ENCODE measurements around the gene COL2A1.

Gene COL2A1

DNA sequence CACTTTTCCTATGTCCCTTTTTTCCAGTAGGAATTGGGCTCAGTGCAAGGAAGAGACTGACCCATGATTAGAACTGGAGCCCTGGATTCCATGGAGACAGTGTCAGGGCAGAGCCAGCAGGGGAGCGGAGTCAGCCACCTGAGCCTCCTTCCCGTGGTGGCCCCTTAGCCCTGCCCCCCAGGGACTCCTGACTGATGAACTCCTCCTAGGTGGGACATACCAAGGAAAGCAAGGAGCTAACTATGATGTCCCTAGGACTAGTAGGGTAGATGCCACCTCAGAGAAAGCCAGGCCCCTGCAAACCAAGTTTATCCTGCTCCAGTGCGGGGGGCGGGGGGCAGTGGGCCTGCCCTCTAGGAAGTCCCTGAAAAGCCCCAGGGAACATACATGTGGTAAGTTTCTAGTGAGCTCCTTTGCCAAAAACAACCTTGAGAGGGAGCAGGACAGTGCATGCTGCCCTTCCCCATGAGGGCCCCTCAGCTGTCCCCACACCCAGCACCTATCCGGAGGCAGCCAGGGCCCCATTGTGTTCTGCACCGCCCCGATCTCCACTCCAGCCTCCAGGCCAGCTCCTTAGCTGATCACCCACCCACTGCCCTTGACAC is 6.2 kb upstream of the COL2A1 start:
- no peak for DNase-seq

DNA sequence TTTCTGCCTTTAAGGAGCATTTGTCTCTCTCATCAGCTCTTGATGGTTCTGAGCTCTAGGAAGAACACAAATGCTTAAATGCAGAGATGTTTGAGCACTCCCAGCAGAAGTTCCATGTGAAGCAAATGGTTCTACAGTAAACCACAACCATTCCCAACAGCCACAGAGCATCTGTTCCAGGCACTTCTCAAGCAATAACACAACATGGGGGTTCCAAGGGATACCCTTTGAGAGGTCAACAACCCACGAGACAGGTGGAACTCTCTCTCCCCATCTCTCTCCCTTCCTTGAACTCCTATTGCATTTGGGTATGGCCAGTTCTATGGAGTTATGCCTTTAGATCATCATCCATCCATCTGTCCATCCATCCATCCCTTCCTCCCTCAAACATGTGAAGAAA is 5.2 kb upstream of the COL2A1 start:
- no peak for DNase-seq

DNA sequence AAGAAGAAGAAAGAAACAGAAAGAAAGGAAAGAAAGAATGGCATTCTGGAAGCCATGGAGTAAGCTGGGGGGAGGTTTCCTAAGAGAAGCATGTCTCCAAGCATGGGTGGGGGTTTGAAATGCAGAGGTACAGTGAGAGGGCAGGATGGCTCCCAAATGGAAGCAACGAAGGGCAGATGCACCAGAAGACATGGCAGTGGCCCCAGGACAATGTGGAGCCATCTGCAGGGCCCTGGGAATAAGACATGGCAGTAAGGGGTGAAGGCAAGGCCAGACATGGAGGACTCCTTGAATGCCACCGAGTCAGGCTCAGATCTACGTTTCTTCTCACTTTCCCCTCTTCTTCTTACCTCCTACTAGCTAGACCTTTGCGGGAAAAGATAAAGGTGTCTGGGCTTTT is 4.7 kb upstream of the COL2A1 start:
- DNase-seq, result no peak

DNA sequence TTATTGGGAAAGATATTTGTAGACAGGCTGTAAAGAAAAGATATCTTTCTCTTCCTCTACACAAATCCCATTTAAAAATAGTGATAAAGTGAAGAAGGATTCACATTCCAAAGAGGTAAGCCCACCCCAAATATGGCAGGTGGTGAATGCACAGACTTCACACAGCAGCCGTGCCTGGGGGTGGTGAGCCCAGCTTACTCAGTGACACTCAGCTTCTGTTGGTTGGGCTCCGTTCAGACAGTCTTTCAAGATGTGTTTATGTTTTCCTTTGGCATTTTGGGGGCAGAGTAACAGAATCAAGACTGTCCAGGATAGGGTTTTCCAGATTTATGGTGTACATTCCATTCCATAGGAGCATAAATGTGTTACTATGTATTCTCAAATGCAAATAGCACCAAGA is 4.1 kb upstream of the COL2A1 start:
- DNase-seq, result no peak

- no peak for DNase-seq
Observed at GRCh38 chr12:48007206-48007605, 2.9 kb upstream of the COL2A1 start.

DNA sequence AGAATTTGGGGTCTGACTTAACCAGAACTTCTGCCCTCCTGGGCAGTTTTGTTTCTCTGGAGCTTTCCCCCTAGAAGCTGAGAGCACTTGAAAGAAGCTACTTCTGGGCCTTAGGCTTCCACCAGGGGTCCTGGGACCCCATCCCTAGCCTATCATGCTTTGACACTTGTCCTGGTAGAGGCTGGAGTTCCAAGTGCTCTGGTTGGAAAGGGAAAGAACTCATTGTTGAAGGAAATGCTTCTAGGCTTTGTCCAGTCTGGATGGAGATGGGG is 1.4 kb upstream of the COL2A1 start:
- no peak for DNase-seq

GRCh38 chr12:48005001-48005749 is 899 bp upstream of the COL2A1 start:
- no peak for DNase-seq

- DNase-seq, result no peak
Observed at GRCh38 chr12:48003226-48004052, 837 bp downstream of the COL2A1 start.

DNA sequence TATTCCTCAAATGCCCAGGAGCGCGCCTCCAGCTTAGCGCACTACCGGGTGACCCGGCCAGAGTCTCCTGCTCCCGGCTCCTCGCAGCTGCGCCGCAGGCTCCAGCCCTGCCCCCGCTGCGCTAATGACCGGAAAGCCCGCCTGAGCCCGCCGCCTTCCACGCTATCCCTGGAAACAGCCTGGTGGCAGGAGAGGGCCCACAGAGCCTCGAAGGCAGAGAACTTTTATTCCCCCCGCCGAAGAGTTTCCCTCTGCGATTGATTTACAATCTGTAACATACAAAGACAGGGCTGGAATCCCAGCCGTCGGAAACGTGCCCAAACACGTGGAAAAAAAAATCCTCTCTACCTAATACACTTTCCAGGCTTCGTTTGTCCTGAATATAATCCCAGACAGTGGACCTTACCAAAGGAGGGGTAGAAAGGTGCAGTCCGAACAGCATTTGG is 1.5 kb downstream of the COL2A1 start:
- DNase-seq, result no peak

GRCh38 chr12:48002414-48002730 is 1.9 kb downstream of the COL2A1 start:
- no peak for DNase-seq

- peak in 1 of 2 experiments; percentile 22 for DNase-seq
Observed at GRCh38 chr12:48001505-48002413, 2.5 kb downstream of the COL2A1 start.

- no peak for DNase-seq
Observed at GRCh38 chr12:48000878-48001504, 3.3 kb downstream of the COL2A1 start.

- no peak for DNase-seq
Observed at GRCh38 chr12:47999816-48000215, 4.5 kb downstream of the COL2A1 start.

GRCh38 chr12:47997321-47997720 is 7.0 kb downstream of the COL2A1 start:
- no peak for DNase-seq

- peak in 1 of 2 experiments; percentile 45 for DNase-seq
Observed at GRCh38 chr12:47995981-47996401, 8.3 kb downstream of the COL2A1 start.

DNA sequence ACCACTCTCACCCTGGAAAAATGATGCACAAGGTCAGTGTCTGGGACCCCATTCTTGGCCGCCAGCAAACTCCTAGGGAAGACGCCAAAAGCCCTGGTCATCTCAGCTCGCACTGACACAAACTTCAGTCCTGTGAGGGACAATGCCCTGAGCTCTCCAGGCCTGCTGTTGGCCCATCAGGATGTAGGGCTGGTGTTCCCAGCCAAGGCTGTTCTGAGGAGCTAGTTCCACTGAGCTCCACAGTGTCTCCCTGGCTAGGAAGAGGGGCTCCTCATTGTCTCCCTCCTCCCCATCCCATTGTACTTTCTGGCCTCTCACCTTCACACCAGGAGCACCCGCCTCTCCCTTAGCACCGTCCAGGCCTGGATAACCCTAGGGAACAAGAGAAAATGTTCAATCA is 10.8 kb downstream of the COL2A1 start:
- no peak for DNase-seq

GRCh38 chr12:47992776-47993175 is 11.5 kb downstream of the COL2A1 start:
- no peak for DNase-seq

- no peak for DNase-seq
Observed at GRCh38 chr12:47991106-47992061, 12.9 kb downstream of the COL2A1 start.

DNA sequence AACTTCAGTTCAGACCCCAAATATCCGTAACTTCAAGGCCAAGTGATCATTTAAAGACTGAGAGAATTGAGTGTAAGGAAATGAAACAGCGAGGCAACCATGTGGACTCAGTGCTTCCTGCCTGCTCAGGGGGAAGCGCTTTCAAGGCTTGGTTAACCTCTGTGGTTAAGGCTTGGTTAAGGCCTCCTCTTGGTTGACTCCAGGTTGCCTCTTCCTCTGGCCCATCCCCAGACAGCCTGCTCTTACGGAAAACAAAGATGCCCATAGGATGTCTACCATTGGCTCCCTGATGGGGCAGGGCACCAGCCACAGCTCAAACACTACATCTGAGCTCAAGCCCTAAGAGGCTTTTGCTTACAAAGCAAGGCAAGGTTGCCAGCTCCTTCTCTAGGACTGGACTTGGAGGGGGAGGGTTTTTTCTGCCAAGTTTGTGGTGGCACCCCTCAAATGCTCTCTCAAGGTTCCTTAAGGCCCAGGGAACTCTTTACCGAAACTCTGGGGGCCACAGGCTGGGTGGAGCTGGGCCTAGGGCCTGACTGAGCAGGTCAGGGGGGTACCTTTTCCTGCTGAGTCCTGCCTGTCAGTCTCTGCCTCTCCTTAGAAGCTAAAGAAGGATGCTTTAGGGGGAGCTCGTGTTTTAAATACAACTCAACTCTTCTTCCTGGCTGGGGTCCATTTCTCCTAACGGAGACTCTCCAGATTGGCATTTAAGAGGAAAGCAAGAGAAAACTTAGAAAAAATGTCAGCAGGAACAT is 13.7 kb downstream of the COL2A1 start:
- DNase-seq, result no peak

GRCh38 chr12:47989666-47990065 is 14.6 kb downstream of the COL2A1 start:
- no peak for DNase-seq

DNA sequence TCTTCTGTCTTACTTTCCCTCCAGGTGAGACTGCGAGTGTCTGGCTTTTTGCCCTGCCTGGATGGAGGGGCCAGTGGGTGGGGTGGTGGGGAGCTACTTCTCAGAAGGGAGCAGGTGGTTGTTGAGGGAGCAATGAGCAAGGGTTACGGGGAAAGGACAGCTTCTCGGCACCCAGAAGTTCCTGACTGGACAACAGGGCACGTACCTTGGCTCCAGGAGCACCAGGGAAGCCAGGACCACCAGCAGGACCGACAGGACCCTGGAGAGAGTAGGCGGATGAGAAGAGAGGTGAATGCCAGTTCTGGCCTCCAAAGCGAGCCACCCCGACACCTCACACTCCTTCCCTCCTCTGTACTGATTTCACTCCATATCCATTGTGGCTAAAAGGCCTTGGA is 15.3 kb downstream of the COL2A1 start:
- DNase-seq, result no peak

Measured in NCI-H446 (cell line).